ENCODE data around the gene SGPP2. TPM values are rescaled to one million over a fixed set of nuclear protein-coding genes. Genes with fewer than 3 reads are reported as not detected.
"Not testable (repeated sequence)": the region's sequence is repeated elsewhere in the genome, so short reads cannot be mapped to it uniquely, and the experiment has no call there.

SGPP2 gene
- total RNA-seq, 1 experiment from 2014 or later = not detected

DNA sequence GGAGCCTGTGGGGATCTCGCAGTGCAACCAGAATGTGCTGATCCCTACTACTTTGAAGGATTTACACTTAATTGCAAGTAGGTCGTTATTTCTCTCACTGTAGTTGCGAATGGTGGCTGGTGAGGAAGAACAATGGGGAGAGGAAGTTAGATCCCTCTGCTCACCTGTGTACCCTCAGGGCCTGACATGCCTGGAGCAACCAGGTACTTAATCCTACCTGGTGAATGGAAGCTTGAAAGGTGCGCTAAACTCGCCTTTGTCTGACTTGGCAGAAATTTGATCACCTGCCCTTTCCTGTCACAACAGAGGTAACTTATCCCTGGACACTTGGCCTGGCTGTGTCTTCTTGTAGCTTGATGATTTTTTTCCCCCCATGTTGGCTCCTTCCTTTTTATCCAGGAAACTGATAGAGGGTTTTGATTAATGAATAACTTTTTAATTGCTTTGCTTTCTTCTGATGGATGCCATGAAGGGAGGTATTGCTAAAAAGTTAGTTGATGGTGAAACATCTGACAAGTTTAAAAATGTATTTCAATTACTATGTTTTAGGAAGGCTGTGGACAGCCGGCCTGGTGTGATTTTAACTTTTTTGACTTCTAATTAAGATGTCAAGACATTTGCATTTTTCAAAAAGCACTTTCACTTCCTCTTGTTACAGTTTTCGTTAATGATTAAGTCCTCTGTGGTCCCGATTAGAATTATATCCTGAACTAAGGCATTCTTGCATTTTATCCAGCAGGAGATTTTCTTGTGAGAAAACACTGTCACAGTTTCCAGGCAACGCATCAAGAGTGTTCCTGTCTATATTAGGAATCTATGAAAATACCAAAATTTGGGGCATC, 9.2 kb downstream of the SGPP2 start:
- H3K79me2 ChIP-seq (ENCODE audit: low read length) = no peaks in the 10 kb centered on the region
- H3K4me2 ChIP-seq (ENCODE audit: low read depth, low read length, poor library complexity, severe bottlenecking) = peak overlapping the region; percentile 53
- no peaks in the 10 kb centered on the region for H3K9me2 ChIP-seq (replicated peaks; ENCODE audit: insufficient read depth, low read length)
- H3K9me3 ChIP-seq (ENCODE audit: low read length) = no peaks in the 10 kb centered on the region
- no peak overlapping the region for H3K27ac ChIP-seq (ENCODE audit: low read length)
- no peak overlapping the region for H2AFZ ChIP-seq (ENCODE audit: low read length)
- DNase-seq = peak; percentile 74
- H3K9ac ChIP-seq (ENCODE audit: low read length) = no peak overlapping the region
- peaks cover 16% of the 10 kb centered on the region for H3K4me1 ChIP-seq (ENCODE audit: low read length)
- peak overlapping the region; percentile 3; the same call in 1 of the 2 replicates for H3K4me3 ChIP-seq (ENCODE audit: low read length)
- H3K27me3 ChIP-seq (ENCODE audit: low read length) = no peaks in the 10 kb centered on the region
- H4K20me1 ChIP-seq (ENCODE audit: insufficient read depth, low read depth, low read length) = no peaks in the 10 kb centered on the region
- H3K36me3 ChIP-seq (ENCODE audit: insufficient read depth, low read length) = no peaks in the 10 kb centered on the region

GRCh38 chr2:222434204-222434603, 9.9 kb downstream of the SGPP2 start:
- H3K4me3 ChIP-seq (ENCODE audit: low read length) = 0 out of 2 replicates have a peak overlapping the region, but pooled peaks have one; percentile 3
- no peaks in the 10 kb centered on the region for H3K27me3 ChIP-seq (ENCODE audit: low read length)
- no peak overlapping the region for H3K9ac ChIP-seq (ENCODE audit: low read length)
- H3K79me2 ChIP-seq (ENCODE audit: low read length) = no peaks in the 10 kb centered on the region
- no peaks in the 10 kb centered on the region for H3K9me3 ChIP-seq (ENCODE audit: low read length)
- H2AFZ ChIP-seq (ENCODE audit: low read length) = no peak overlapping the region
- no peaks in the 10 kb centered on the region for H4K20me1 ChIP-seq (ENCODE audit: insufficient read depth, low read depth, low read length)
- H3K27ac ChIP-seq (ENCODE audit: low read length) = no peak overlapping the region
- DNase-seq = no peak
- H3K4me2 ChIP-seq (ENCODE audit: low read depth, low read length, poor library complexity, severe bottlenecking) = peak overlapping the region; percentile 53
- H3K36me3 ChIP-seq (ENCODE audit: insufficient read depth, low read length) = no peaks in the 10 kb centered on the region
- peaks cover 16% of the 10 kb centered on the region for H3K4me1 ChIP-seq (ENCODE audit: low read length)
- H3K9me2 ChIP-seq (replicated peaks; ENCODE audit: insufficient read depth, low read length) = no peaks in the 10 kb centered on the region

GRCh38 chr2:222435400-222436039, 11.2 kb downstream of the SGPP2 start:
- not testable (repeated sequence) for DNase-seq; H3K9me2 ChIP-seq (replicated peaks; ENCODE audit: insufficient read depth, low read length); H4K20me1 ChIP-seq (ENCODE audit: insufficient read depth, low read depth, low read length); H3K9ac ChIP-seq (ENCODE audit: low read length); H3K36me3 ChIP-seq (ENCODE audit: insufficient read depth, low read length); H3K27me3 ChIP-seq (ENCODE audit: low read length); H3K9me3 ChIP-seq (ENCODE audit: low read length); H2AFZ ChIP-seq (ENCODE audit: low read length); H3K27ac ChIP-seq (ENCODE audit: low read length); H3K4me2 ChIP-seq (ENCODE audit: low read depth, low read length, poor library complexity, severe bottlenecking); H3K79me2 ChIP-seq (ENCODE audit: low read length); H3K4me3 ChIP-seq (ENCODE audit: low read length)
- peaks cover 16% of the 10 kb centered on the region for H3K4me1 ChIP-seq (ENCODE audit: low read length)

- H3K9ac ChIP-seq (ENCODE audit: low read length) = no peak overlapping the region
- H3K4me2 ChIP-seq (ENCODE audit: low read depth, low read length, poor library complexity, severe bottlenecking) = no peak overlapping the region
- H3K4me3 ChIP-seq (ENCODE audit: low read length) = no peak overlapping the region
These were observed 11.7 kb downstream of the SGPP2 start for GRCh38 chr2:222436040-222436413.

GRCh38 chr2:222439692-222440091, 15.3 kb downstream of the SGPP2 start:
- Histone ChIP-seq H3K27me3 (ENCODE audit: low read length) (no peaks in the 10 kb centered on the region), H3K27ac (ENCODE audit: low read length) (no peak overlapping the region), H3K79me2 (ENCODE audit: low read length) (no peaks in the 10 kb centered on the region), H3K4me3 (ENCODE audit: low read length) (no peak overlapping the region), H3K9ac (ENCODE audit: low read length) (no peak overlapping the region), H3K4me1 (ENCODE audit: low read length) (no peaks in the 10 kb centered on the region), H3K9me2 (replicated peaks; ENCODE audit: insufficient read depth, low read length) (no peaks in the 10 kb centered on the region), H4K20me1 (ENCODE audit: insufficient read depth, low read depth, low read length) (no peaks in the 10 kb centered on the region), H2AFZ (ENCODE audit: low read length) (no peak overlapping the region), H3K9me3 (ENCODE audit: low read length) (no peaks in the 10 kb centered on the region), H3K36me3 (ENCODE audit: insufficient read depth, low read length) (no peaks in the 10 kb centered on the region), H3K4me2 (ENCODE audit: low read depth, low read length, poor library complexity, severe bottlenecking) (no peak overlapping the region)
- DNase-seq = no peak

More at GRCh38 chr2:222436040-222436413, 11.7 kb downstream of the SGPP2 start:
- Histone ChIP-seq H3K27me3 (ENCODE audit: low read length) (no peaks in the 10 kb centered on the region), H4K20me1 (ENCODE audit: insufficient read depth, low read depth, low read length) (no peaks in the 10 kb centered on the region), H3K4me1 (ENCODE audit: low read length) (peaks cover 16% of the 10 kb centered on the region), H3K79me2 (ENCODE audit: low read length) (no peaks in the 10 kb centered on the region), H3K9me2 (replicated peaks; ENCODE audit: insufficient read depth, low read length) (no peaks in the 10 kb centered on the region), H3K36me3 (ENCODE audit: insufficient read depth, low read length) (no peaks in the 10 kb centered on the region), H3K9me3 (ENCODE audit: low read length) (no peaks in the 10 kb centered on the region), H2AFZ (ENCODE audit: low read length) (no peak overlapping the region), H3K27ac (ENCODE audit: low read length) (no peak overlapping the region)
- no peak for DNase-seq

GRCh38 chr2:222440673-222441422, 16.5 kb downstream of the SGPP2 start:
- Histone ChIP-seq H2AFZ (ENCODE audit: low read length) (no peak overlapping the region), H3K4me2 (ENCODE audit: low read depth, low read length, poor library complexity, severe bottlenecking) (no peak overlapping the region), H4K20me1 (ENCODE audit: insufficient read depth, low read depth, low read length) (no peaks in the 10 kb centered on the region), H3K9ac (ENCODE audit: low read length) (no peak overlapping the region), H3K27ac (ENCODE audit: low read length) (no peak overlapping the region), H3K9me2 (replicated peaks; ENCODE audit: insufficient read depth, low read length) (no peaks in the 10 kb centered on the region), H3K27me3 (ENCODE audit: low read length) (no peaks in the 10 kb centered on the region), H3K4me1 (ENCODE audit: low read length) (no peaks in the 10 kb centered on the region), H3K4me3 (ENCODE audit: low read length) (no peak overlapping the region), H3K79me2 (ENCODE audit: low read length) (no peaks in the 10 kb centered on the region), H3K9me3 (ENCODE audit: low read length) (no peaks in the 10 kb centered on the region), H3K36me3 (ENCODE audit: insufficient read depth, low read length) (no peaks in the 10 kb centered on the region)
- DNase-seq = no peak

DNA sequence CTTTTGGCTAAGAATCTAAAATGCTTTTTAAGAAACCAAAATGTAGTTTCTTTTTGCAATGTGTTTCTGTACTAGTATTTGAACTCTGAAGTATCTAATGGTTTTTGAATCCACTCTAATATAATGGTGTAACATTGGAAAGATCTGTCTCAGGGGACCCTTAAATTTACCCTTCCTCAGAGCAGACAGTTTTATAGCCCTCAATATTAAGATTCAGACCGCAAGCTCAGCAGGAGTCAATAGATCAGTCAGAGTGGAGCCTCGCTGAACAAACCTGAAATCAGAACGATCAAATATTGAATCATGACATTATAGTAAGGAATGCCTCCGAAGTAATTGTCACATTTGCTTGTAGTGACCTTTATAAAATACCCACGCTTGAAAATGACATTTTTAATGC, 18.3 kb downstream of the SGPP2 start:
- Histone ChIP-seq H4K20me1 (ENCODE audit: insufficient read depth, low read depth, low read length) (no peaks in the 10 kb centered on the region), H3K4me2 (ENCODE audit: low read depth, low read length, poor library complexity, severe bottlenecking) (no peak overlapping the region), H3K9ac (ENCODE audit: low read length) (no peak overlapping the region)

GRCh38 chr2:222445227-222445626, 20.9 kb downstream of the SGPP2 start:
- Histone ChIP-seq H3K9me2 (replicated peaks; ENCODE audit: insufficient read depth, low read length) (no peaks in the 10 kb centered on the region), H3K27ac (ENCODE audit: low read length) (no peak overlapping the region), H3K9ac (ENCODE audit: low read length) (no peak overlapping the region), H3K4me1 (ENCODE audit: low read length) (no peaks in the 10 kb centered on the region), H4K20me1 (ENCODE audit: insufficient read depth, low read depth, low read length) (no peaks in the 10 kb centered on the region), H3K9me3 (ENCODE audit: low read length) (no peaks in the 10 kb centered on the region), H3K27me3 (ENCODE audit: low read length) (no peaks in the 10 kb centered on the region), H3K79me2 (ENCODE audit: low read length) (no peaks in the 10 kb centered on the region), H3K4me3 (ENCODE audit: low read length) (no peak overlapping the region), H3K36me3 (ENCODE audit: insufficient read depth, low read length) (no peaks in the 10 kb centered on the region), H3K4me2 (ENCODE audit: low read depth, low read length, poor library complexity, severe bottlenecking) (no peak overlapping the region), H2AFZ (ENCODE audit: low read length) (no peak overlapping the region)
- no peak for DNase-seq

More for the DNA sequence above, 18.3 kb downstream of the SGPP2 start:
- Histone ChIP-seq H2AFZ (ENCODE audit: low read length) (no peak overlapping the region), H3K9me2 (replicated peaks; ENCODE audit: insufficient read depth, low read length) (no peaks in the 10 kb centered on the region), H3K36me3 (ENCODE audit: insufficient read depth, low read length) (no peaks in the 10 kb centered on the region), H3K4me1 (ENCODE audit: low read length) (no peaks in the 10 kb centered on the region), H3K79me2 (ENCODE audit: low read length) (no peaks in the 10 kb centered on the region), H3K4me3 (ENCODE audit: low read length) (no peak overlapping the region), H3K9me3 (ENCODE audit: low read length) (no peaks in the 10 kb centered on the region), H3K27me3 (ENCODE audit: low read length) (no peaks in the 10 kb centered on the region), H3K27ac (ENCODE audit: low read length) (no peak overlapping the region)
- no peak for DNase-seq

All from Karpas-422 (cell line).